Sigmoid colon (tissue), 3 donors: ENCODE measurements around the gene PPCDC.

Experiments used
- POLR2A ChIP-seq, 2 donors: fragments of 450-650 bp; IDR thresholded peaks; one replicate each; pipeline ENCODE4 v1.6.1; 2016; ENCODE audit warnings: antibody characterized with exemption in 2 of 2, mild to moderate bottlenecking in 2 of 2, moderate library complexity in 2 of 2
- TF ChIP-seq, protein P1 (sequence below), 4 experiments: fragments of 450-650 bp in 3 of 4; fragments of 200-600 bp in 1 of 4; IDR thresholded peaks; one replicate each; pipeline ENCODE4 v1.5.1; 2016 to 2019; ENCODE audit warnings: antibody characterized with exemption in 4 of 4, mild to moderate bottlenecking in 3 of 4, moderate library complexity in 2 of 4

DNA sequence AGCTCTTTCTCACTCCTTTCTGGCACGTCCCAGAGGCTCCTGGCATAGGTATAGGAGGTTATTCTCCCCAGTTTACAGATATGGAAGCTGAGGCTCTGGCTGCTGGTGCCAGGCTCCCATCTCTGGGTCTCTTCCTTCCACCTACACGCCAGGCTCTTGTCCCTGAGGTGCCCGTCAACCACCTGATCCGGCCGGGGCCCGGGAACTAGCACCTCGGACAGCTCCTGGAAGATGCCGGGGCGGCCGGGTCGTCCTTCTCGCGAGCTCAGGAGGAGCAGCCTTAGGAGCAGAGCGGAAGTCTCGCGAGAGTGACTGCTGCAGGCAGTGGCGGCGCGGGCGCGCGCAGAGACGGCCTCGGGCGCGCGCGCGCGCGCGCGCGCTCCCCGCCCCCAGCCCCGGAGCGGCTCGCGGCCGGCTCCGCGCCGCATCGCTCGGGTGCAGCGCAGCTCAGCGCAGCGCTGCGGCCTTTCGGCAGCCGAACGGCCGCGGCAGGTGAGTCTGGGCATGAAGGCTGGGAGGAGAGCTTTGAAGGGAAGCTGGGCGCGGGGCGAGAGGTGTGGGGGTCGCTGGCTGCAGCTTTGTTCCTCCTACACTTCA is 28.1 kb upstream of the PPCDC start, which contains the start of gene SCAMP5:
- TF ChIP-seq, protein P1, sequence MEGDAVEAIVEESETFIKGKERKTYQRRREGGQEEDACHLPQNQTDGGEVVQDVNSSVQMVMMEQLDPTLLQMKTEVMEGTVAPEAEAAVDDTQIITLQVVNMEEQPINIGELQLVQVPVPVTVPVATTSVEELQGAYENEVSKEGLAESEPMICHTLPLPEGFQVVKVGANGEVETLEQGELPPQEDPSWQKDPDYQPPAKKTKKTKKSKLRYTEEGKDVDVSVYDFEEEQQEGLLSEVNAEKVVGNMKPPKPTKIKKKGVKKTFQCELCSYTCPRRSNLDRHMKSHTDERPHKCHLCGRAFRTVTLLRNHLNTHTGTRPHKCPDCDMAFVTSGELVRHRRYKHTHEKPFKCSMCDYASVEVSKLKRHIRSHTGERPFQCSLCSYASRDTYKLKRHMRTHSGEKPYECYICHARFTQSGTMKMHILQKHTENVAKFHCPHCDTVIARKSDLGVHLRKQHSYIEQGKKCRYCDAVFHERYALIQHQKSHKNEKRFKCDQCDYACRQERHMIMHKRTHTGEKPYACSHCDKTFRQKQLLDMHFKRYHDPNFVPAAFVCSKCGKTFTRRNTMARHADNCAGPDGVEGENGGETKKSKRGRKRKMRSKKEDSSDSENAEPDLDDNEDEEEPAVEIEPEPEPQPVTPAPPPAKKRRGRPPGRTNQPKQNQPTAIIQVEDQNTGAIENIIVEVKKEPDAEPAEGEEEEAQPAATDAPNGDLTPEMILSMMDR (IDR thresholded peaks at IDR 0.05) = no peak
- TF ChIP-seq POLR2A (IDR thresholded peaks at IDR 0.05) = no peak
